ENCODE results near the gene ATP10B.

Gene ATP10B

GRCh38 chr5:160629003-160629402 is 223.0 kb downstream of the ATP10B start:
- DNase-seq: no peak

- no peak for DNase-seq
Observed at GRCh38 chr5:160628619-160628968, 223.4 kb downstream of the ATP10B start.

GRCh38 chr5:160627921-160628618 is 223.9 kb downstream of the ATP10B start:
- no peak for DNase-seq

GRCh38 chr5:160626322-160626721 is 225.7 kb downstream of the ATP10B start:
- DNase-seq: no peak

DNA sequence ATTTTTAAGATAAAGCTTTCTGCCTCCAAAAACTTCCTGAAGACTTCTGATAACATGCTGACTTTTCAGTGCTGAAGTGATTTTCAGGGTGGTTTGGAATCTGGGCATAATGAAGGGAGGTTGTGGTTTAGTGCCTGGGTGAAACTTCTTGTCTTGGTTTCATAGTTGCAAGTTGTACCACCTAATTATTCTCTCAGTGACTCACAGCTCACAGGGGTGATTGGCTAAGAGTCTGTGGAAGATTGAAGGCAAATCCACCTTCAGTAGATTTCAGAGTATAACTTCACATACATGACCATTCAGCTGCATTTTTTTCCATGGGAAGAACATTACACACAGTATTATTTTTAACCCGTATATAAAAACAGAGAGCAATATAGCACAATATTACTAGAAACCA is 230.5 kb downstream of the ATP10B start:
- DNase-seq: no peak

DNA sequence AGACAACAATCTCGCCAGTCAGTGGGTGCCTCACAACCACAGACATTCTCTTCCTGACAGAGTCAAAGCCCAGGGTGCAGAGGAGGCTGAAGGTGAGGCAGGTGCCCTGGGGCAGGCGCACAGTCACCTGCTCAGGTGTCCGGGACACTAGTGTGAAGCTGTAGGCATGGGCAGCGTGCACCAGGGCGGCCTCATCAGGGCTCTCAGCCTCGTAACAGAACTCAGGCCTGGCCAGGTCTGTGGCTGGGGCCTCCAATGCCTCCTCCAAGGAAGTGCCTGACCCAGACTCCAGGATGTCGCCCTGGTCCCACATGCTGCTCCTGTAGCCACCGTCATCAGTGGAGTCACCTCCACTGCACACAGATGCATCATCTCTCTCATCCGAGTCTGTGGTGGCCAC is 231.6 kb downstream of the ATP10B start:
- no peak for DNase-seq

GRCh38 chr5:160619381-160619780 is 232.6 kb downstream of the ATP10B start:
- no peak for DNase-seq

- no peak for DNase-seq
Observed at GRCh38 chr5:160618286-160618685, 233.7 kb downstream of the ATP10B start.

DNA sequence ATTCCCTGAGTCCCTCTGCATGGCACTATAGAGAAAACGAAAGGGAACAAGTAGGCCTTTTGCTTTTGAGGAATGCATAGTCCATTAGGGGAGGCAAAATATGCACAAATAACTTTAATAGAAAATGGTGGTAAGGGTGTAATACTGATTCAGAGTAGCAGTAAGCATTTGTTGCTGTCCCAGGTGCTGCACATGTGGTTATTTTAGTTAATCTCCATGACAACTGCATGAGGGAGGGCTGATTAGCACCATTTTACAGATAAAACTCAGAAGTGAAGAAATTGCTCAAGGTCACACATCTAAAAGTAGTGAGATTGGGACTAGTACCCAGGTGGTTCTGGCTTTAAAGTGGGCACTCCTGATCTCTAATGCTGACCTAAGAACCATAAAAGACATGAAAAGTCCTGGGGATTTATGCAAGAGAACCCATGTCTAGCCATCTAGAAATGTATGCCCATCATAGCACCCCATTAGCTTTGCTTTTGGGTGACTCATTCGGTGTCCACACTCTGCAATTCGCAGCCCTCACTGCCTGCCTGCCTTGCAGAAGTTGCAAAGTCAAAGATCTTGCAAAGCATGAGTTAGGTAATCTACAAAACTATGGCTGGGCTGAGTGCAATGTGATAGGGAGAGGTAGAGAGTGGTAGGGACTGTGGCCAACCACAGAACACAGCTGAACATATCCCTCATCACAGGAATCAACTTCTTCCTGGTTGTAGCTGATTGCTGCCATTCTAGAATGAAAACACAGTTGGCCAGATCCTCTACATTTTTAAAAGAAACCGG is 235.1 kb downstream of the ATP10B start:
- DNase-seq: no peak

GRCh38 chr5:160614136-160614535 is 237.9 kb downstream of the ATP10B start:
- DNase-seq: no peak

DNA sequence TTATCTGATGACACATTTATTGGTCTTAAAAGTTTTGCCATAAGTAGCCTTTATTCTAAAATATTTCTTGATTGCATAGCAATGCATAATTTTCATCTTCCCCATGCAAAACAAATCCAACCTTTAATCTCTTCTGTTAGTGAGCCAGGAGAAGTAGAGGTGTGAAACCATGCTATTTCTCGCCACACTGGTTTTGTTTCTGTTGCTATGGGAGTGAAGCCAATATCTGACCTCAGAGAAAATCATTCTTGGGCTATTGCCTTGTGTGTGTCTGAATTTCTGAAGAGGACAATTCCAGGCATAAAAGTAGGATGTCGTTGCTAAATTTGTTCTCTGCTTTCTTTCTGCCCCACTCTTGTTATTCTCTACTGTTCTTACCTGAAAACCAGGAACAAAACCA is 246.7 kb downstream of the ATP10B start:
- DNase-seq: no peak

- DNase-seq: no peak
Observed at GRCh38 chr5:160604484-160604883, 247.5 kb downstream of the ATP10B start.

GRCh38 chr5:160602744-160603143 is 249.3 kb downstream of the ATP10B start:
- DNase-seq: no peak

GRCh38 chr5:160601046-160601445 is 251.0 kb downstream of the ATP10B start:
- no peak for DNase-seq

- DNase-seq: no peak
Observed at GRCh38 chr5:160573318-160573717, 278.7 kb downstream of the ATP10B start.

DNA sequence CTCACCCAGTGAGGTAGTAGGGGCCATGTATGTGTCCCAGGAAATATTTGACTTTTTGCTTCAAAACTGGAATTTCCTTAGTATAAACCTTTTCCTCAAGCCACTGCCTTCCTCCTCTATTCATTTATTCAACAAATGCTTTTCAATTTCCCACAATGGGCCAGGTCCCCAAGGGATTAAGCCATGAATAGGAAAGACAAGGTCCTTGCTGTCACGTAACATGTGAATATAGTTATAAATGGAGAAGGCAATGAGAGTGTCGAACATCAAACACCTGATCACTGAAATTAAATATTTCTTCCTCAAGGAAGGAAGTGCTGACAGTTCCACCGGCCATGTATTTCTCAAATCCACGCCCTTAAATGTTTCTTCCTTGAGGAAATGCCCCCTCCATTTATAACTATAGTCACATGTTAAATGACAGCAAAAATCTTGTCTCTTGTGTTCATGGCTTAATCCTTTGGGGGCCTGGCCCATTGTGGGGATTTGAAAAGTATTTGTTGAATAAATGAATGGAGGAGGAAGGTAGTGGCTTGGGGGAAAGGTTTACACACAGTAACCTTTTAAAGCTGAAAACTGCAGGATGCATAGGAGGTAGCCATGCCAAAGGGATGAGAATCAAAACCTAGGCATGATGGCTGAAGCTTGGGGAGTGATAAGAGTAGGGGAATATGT is 284.8 kb downstream of the ATP10B start:
- no peak for DNase-seq

DNA sequence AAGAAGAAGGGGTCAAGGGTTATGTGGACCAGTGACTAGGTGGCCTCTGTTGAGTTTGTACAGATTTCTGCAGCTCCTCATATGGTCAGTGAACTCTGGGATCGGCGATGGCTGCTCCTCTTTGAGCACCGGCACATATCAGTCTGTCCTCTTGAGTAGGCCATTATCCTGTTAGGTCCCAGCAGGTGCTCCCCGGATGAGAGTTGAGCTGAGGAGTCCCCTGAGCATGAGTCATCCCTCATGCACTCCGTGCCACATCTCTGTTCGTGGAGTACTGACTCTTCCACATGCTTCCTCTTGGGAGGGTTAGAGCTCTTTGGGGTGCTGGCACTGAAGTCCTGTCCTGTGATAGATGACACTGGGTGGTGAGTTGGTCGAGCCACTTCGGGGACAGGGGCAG is 286.6 kb downstream of the ATP10B start:
- no peak for DNase-seq

GRCh38 chr5:160556846-160557245 is 295.2 kb downstream of the ATP10B start:
- no peak for DNase-seq

GRCh38 chr5:160555971-160556631 is 295.9 kb downstream of the ATP10B start:
- no peak for DNase-seq

- no peak for DNase-seq
Observed at GRCh38 chr5:160555581-160555970, 296.4 kb downstream of the ATP10B start.

GRCh38 chr5:160550075-160550474 is 301.9 kb downstream of the ATP10B start:
- no peak for DNase-seq

DNA sequence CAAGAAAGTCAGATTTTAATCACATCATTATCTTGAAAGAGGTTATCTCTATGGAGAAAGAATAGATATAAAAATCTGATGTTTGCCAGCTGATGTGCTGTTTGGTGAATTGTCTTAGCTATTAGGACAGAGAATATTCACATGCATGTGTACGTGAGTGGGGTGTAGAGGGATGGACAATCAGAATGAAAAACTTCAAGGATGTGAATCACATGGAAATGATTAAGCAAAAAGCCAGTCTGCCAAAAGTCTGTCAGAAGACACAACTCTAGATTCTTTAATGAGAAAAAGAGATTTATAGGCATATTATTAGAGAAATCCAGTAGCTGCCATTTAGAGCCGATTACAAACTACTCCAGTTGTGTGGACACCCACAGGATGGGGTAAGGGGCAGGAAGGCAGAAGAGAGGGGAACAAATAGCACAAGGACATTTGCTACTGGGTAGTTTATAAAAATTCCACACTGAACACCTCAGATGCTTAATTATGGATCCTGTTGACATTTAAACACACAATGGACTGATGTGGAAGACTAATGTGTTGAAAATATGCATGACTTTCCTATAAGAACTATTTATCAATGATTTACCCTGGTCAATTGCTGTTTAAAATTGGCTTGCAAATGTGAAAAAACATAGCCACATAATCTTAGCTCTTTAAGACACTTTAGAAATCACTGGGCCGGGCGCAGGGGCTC is 302.9 kb downstream of the ATP10B start:
- DNase-seq: no peak

DNA sequence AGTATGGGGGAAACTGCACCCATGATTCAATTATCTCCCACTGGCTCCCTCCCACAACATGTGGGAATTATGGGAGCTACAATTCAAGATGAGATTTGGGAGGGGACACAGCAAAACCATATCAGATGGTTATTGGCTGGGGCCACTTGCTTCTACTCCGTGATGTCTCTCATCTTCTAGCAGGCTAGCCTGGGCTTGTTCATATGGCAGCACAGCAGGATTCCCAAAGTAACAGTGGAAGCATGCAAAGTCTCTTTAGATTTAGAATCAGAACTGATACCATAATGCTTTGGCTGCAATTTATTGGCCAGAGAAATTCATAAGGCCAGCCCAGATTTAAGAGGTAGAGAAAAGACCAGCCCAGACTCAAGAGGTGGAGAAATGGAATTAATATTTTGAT is 304.1 kb downstream of the ATP10B start:
- no peak for DNase-seq

Data from NCI-H510A treated with DMSO at 0.1 percent for 48 hours (cell line).